GM10266 (cell line): ENCODE results near the gene CHDH.

Experiments
- DNase-seq: peaks from one replicate; pipeline ENCODE4 v3.0.0; 2012; ENCODE audit errors: extremely low spot score
- TF ChIP-seq, protein P1 (sequence below): IDR thresholded peaks from 2 replicates; pipeline ENCODE4 v1.5.1; 2012; ENCODE audit warnings: mild to moderate bottlenecking, low read depth; ENCODE audit not compliant: control insufficient read depth, insufficient read depth; ENCODE audit errors: missing control alignments

The CHDH gene

DNA sequence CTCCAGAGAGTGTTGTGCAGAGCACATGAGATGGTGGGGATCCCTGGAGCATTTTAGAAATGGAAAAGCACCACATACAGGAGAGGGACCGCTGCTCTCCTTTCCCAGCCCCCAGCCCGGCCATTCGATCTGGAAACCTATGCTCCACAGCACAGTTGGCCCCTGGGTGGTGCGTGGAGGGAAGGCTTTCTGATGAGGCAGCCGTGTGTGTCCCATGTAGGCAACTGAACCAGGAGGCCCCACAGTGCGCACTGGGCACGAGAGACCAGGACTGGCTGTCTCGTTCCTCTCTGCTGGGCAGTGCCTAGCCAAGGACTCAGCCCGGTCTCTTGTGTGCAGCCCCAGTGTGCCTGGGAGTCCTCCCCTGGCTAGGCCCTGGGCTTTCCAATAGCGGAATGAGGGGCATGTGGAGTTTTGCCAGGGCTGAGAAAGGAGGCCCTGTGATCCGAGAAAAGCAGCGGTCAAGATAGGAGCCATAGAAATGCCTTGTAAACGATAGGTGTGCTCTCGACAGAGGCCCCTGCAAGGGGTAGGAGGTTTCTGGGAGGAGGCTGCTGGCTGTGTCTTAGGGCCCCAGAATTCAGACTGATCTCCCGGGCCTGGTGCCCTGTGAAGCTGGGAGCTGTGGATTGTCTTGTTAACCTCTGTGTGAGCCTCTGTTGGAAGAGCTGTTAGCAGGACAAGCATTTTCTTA lies 39.0 kb downstream of the CHDH start:
- no peak for DNase-seq
- TF ChIP-seq, protein P1, sequence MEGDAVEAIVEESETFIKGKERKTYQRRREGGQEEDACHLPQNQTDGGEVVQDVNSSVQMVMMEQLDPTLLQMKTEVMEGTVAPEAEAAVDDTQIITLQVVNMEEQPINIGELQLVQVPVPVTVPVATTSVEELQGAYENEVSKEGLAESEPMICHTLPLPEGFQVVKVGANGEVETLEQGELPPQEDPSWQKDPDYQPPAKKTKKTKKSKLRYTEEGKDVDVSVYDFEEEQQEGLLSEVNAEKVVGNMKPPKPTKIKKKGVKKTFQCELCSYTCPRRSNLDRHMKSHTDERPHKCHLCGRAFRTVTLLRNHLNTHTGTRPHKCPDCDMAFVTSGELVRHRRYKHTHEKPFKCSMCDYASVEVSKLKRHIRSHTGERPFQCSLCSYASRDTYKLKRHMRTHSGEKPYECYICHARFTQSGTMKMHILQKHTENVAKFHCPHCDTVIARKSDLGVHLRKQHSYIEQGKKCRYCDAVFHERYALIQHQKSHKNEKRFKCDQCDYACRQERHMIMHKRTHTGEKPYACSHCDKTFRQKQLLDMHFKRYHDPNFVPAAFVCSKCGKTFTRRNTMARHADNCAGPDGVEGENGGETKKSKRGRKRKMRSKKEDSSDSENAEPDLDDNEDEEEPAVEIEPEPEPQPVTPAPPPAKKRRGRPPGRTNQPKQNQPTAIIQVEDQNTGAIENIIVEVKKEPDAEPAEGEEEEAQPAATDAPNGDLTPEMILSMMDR, result no peak

- no peak for DNase-seq
- TF ChIP-seq, protein P1, result no peak
These were observed 39.8 kb downstream of the CHDH start for GRCh38 chr3:53806182-53807116.

DNA sequence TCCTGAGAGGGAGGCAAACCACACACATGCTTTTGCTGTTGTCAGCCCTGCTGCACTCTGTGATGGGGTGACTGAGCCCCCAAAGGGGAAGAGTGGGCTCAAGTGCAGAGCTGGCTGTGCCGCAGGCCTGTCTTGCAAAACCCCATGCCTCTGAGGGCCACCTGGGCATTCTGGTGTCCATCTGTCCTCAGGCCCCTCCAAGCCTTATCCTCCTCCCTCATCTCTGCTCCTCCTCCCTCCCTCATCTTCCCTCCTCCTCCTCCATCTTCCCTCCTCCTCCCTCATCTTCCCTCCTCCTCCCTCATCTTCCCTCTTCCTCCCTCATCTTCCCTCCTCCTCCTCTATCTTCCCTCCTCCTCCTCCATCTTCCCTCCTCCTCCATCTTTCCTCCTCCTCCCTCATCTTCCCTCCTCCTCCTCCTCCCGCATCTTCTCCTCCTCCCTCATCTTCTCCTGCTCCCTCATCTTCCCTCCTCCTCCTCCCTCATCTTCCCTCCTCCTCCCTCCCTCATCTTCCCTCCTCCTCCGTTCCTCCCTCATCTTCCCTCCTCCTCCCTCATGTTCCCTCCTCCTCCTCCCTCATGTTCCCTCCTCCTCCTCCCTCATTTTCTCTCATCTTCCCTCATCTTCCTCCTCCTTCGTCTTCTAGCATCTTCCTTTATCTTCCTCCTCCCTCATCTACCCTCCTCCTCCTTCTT lies 40.6 kb downstream of the CHDH start:
- TF ChIP-seq, protein P1, result no peak
- DNase-seq, result no peak

GRCh38 chr3:53804697-53805462 lies 41.3 kb downstream of the CHDH start:
- TF ChIP-seq, protein P1, result no peak
- no peak for DNase-seq

DNA sequence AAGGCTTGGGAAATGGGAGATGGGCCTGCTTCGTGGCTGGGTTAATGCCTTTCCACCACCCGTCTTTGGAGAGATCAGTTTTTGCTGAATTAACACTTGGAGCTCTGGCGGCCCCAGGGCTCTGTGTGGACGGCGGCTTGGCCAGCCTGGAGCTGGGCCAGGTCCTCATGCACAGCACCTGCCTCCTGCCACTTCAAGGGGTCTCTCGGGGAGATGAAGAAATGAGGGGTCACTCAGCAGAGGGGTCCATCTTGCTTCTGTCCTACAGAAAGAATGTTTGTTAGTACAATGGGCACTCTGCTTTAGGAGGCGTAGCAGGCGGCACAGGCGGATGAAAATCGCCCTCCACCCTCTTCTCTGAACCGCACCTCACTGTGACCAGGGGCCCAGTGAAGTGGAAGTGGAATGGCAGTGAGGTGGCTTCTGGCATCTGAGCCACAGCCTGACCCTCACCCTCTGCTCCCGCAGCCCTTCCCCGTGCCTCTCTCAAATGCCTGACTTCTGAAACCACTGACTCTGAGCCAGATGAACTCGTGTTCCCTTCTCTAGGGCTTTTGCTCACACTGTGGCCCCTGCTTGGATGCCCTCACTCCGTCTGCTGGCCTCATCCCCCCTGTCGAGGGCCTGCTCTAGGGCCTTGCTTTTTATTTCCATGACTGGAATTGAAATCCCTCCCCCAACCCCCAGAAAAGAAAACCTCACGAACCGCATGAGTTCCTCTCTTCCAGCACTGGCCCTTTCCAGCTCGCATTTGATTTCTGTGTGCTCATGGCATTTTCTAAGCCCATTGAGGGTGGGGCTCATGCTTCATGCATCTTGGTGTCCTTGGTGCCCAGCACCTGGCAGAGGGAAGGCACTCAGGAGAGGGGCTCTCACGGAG lies 42.2 kb downstream of the CHDH start:
- TF ChIP-seq, protein P1, result no peak
- no peak for DNase-seq

GRCh38 chr3:53803124-53803815 lies 42.9 kb downstream of the CHDH start:
- DNase-seq, result no peak
- TF ChIP-seq, protein P1, result no peak
